ENCODE results near the gene IER5. TPM values are rescaled to one million over a fixed set of nuclear protein-coding genes. Genes with fewer than 3 reads are reported as not detected.

IER5 gene
- total RNA-seq, 2 experiments from 2014 or later, result 16.3 to 24.3 TPM

Other genes with a start within 250 kb of the IER5 start
- gene KIAA1614, start 175.8 kb upstream of the IER5 start, total RNA-seq, result under 1 TPM in 1 of 2 experiments, not detected in 1; 0.09 TPM
- gene STX6, start 65.8 kb upstream of the IER5 start, total RNA-seq, result 10 to 100 TPM; 18.1 to 20.4 TPM
- gene MR1, start 54.7 kb upstream of the IER5 start, total RNA-seq, result 10 to 100 TPM; 21.5 to 25.3 TPM

Measured in activated CD4-positive, alpha-beta T cell treated with anti-CD3 and anti-CD28 coated beads for 36 hours (primary cell).